ENCODE results near the gene MEIS3. TPM values are rescaled to one million over a fixed set of nuclear protein-coding genes. Genes with fewer than 3 reads are reported as not detected.

The MEIS3 gene
- total RNA-seq, 1 donor from 2014 or later = 11.3 TPM

DNA sequence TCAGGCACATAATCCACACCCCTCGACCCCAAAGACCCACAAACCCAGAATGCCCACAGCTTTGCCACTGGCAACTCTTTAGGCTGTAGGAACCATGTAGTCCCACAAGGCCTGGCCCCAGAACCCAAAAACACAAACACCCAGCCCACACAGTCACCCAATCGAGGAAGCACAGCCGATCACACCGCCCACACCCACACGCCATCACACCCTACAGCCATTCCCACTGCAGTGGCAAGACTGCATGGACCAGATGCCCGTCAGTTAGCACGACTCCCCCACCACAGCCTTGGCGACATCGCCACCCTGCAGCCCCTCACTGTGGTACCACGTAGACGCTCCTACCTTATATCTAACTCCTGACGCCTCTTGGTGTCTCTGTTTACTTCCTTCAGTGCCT, 24.0 kb upstream of the MEIS3 start:
- DNase-seq (ENCODE audit: low read depth) = no peak
- Histone ChIP-seq H3K4me3 (ENCODE audit: low read depth, low read length) (no peak overlapping the region), H3K27me3 (ENCODE audit: control insufficient read depth, insufficient read depth, low read length) (peaks cover 22% of the 10 kb centered on the region), H3K36me3 (ENCODE audit: control insufficient read depth, insufficient read depth, low read length) (no peaks in the 10 kb centered on the region)
- TF ChIP-seq, protein P1, sequence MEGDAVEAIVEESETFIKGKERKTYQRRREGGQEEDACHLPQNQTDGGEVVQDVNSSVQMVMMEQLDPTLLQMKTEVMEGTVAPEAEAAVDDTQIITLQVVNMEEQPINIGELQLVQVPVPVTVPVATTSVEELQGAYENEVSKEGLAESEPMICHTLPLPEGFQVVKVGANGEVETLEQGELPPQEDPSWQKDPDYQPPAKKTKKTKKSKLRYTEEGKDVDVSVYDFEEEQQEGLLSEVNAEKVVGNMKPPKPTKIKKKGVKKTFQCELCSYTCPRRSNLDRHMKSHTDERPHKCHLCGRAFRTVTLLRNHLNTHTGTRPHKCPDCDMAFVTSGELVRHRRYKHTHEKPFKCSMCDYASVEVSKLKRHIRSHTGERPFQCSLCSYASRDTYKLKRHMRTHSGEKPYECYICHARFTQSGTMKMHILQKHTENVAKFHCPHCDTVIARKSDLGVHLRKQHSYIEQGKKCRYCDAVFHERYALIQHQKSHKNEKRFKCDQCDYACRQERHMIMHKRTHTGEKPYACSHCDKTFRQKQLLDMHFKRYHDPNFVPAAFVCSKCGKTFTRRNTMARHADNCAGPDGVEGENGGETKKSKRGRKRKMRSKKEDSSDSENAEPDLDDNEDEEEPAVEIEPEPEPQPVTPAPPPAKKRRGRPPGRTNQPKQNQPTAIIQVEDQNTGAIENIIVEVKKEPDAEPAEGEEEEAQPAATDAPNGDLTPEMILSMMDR (IDR thresholded peaks at IDR 0.05; ENCODE audit: insufficient read depth, low read length, severe bottlenecking) = no peak
- FAIRE-seq = no peak

- peak; percentile 55 for FAIRE-seq
- TF ChIP-seq, protein P1 (IDR thresholded peaks at IDR 0.05; ENCODE audit: insufficient read depth, low read length, severe bottlenecking) = no peak
- peak; percentile 17 for DNase-seq (ENCODE audit: low read depth)
- H3K36me3 ChIP-seq (ENCODE audit: control insufficient read depth, insufficient read depth, low read length) = no peaks in the 10 kb centered on the region
- peaks cover 7% of the 10 kb centered on the region for H3K27me3 ChIP-seq (ENCODE audit: control insufficient read depth, insufficient read depth, low read length)
- H3K4me3 ChIP-seq (ENCODE audit: low read depth, low read length) = no peak overlapping the region
Observed at GRCh38 chr19:47438793-47439220, 19.5 kb upstream of the MEIS3 start.

DNA sequence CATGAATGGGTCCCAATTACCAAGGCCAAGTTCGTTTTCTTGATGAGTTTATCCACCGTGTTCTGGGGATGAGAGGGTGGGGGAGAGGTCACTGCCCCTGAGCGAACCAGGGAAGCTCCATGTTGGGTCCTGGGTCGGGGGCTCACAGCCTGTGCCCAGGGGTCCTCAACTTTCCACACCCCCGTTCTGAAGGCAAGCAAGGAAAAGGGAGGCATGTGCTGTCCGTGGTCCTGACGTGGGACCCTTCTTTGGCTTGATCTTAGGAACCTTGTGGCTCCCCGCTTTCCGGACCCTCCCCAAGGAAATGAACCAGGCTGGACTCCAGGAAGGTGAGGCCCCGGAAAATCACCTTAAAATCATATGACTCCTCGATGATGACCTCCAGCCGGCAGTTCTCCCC, 18.2 kb upstream of the MEIS3 start:
- no peaks in the 10 kb centered on the region for H3K27me3 ChIP-seq (ENCODE audit: control insufficient read depth, insufficient read depth, low read length)
- no peak overlapping the region for H3K4me3 ChIP-seq (ENCODE audit: low read depth, low read length)
- FAIRE-seq = no peak
- H3K36me3 ChIP-seq (ENCODE audit: control insufficient read depth, insufficient read depth, low read length) = no peaks in the 10 kb centered on the region
- no peak for DNase-seq (ENCODE audit: low read depth)
- TF ChIP-seq, protein P1 (IDR thresholded peaks at IDR 0.05; ENCODE audit: insufficient read depth, low read length, severe bottlenecking) = no peak

- Histone ChIP-seq H3K4me3 (ENCODE audit: low read depth, low read length) (no peak overlapping the region), H3K36me3 (ENCODE audit: control insufficient read depth, insufficient read depth, low read length) (no peaks in the 10 kb centered on the region), H3K27me3 (ENCODE audit: control insufficient read depth, insufficient read depth, low read length) (no peaks in the 10 kb centered on the region)
- TF ChIP-seq, protein P1 (IDR thresholded peaks at IDR 0.05; ENCODE audit: insufficient read depth, low read length, severe bottlenecking) = peak; percentile 91
- FAIRE-seq = peak; percentile 94
- peak; percentile 48 for DNase-seq (ENCODE audit: low read depth)
Observed at GRCh38 chr19:47436712-47437401, 17.5 kb upstream of the MEIS3 start.

- TF ChIP-seq, protein P1 (IDR thresholded peaks at IDR 0.05; ENCODE audit: insufficient read depth, low read length, severe bottlenecking) = no peak
- H3K27me3 ChIP-seq (ENCODE audit: control insufficient read depth, insufficient read depth, low read length) = no peaks in the 10 kb centered on the region
- FAIRE-seq = no peak
- H3K36me3 ChIP-seq (ENCODE audit: control insufficient read depth, insufficient read depth, low read length) = no peaks in the 10 kb centered on the region
- no peak for DNase-seq (ENCODE audit: low read depth)
- H3K4me3 ChIP-seq (ENCODE audit: low read depth, low read length) = no peak overlapping the region
Observed at GRCh38 chr19:47435883-47436417, 16.6 kb upstream of the MEIS3 start.

All from bronchial epithelial cell (primary cell).